Measurements from ENCODE around the gene CDK6.

The CDK6 gene

GRCh38 chr7:92793656-92794205, 42.6 kb downstream of the CDK6 start:
- TF ChIP-seq, protein P1, sequence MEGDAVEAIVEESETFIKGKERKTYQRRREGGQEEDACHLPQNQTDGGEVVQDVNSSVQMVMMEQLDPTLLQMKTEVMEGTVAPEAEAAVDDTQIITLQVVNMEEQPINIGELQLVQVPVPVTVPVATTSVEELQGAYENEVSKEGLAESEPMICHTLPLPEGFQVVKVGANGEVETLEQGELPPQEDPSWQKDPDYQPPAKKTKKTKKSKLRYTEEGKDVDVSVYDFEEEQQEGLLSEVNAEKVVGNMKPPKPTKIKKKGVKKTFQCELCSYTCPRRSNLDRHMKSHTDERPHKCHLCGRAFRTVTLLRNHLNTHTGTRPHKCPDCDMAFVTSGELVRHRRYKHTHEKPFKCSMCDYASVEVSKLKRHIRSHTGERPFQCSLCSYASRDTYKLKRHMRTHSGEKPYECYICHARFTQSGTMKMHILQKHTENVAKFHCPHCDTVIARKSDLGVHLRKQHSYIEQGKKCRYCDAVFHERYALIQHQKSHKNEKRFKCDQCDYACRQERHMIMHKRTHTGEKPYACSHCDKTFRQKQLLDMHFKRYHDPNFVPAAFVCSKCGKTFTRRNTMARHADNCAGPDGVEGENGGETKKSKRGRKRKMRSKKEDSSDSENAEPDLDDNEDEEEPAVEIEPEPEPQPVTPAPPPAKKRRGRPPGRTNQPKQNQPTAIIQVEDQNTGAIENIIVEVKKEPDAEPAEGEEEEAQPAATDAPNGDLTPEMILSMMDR (IDR thresholded peaks at IDR 0.05; ENCODE audit: low read depth, low read length) = no peak
- DNase-seq (ENCODE audit: extremely low read depth, low read depth) = no peak

GRCh38 chr7:92790992-92791391, 45.4 kb downstream of the CDK6 start:
- no peak for DNase-seq (ENCODE audit: extremely low read depth, low read depth)
- TF ChIP-seq, protein P1 (IDR thresholded peaks at IDR 0.05; ENCODE audit: low read depth, low read length) = no peak

DNA sequence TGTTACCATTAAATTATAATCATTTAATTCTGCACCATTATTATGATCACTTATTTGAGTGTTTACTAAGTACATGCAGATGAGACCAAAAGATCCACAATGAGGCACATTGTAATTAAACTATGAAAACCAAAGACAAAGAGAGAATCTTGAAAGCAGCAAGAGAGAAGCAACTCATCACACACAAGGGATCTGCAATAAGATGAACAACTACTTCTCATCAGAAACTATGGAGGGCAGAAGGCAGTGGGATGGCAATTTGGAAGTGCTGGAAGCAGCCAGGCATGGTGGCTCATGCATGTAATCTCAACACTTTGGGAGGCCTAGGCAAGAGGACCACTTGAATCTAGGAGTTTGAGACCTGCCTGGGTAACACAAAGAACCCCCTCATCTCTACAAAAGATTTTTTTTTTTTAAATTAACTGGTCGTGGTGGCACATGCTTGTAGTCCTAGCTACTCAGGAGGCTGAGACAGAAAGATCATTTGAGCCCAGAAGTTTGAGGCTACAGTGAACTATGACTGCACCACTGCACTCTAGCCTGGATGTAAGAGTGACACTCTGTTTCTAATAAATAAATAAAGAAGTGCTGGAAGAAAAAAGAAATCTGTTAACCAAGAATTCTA, 47.7 kb downstream of the CDK6 start:
- no peak for DNase-seq (ENCODE audit: extremely low read depth, low read depth)
- TF ChIP-seq, protein P1 (IDR thresholded peaks at IDR 0.05; ENCODE audit: low read depth, low read length) = no peak

- DNase-seq (ENCODE audit: extremely low read depth, low read depth) = no peak
Measured at GRCh38 chr7:92785923-92786322, 50.5 kb downstream of the CDK6 start.

DNA sequence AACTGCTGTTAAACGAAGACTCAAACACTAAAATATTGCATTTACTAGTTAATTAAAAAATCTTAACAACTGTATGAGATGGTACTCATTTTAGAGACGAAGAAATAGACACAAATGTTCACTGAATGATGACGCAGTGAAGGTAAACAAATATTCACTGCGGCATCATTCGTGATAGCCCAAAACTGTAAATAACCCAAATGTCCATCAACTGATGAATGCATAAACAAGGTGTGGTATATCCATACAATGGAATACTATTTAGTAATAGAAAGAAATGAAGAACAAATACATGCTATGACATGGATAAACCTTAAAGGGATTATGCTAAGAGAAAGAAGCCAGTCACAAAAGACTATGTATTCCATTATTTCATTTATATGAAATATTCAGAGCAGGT, 51.4 kb downstream of the CDK6 start:
- TF ChIP-seq, protein P1 (IDR thresholded peaks at IDR 0.05; ENCODE audit: low read depth, low read length) = no peak
- DNase-seq (ENCODE audit: extremely low read depth, low read depth) = no peak

More at GRCh38 chr7:92785923-92786322, 50.5 kb downstream of the CDK6 start:
- TF ChIP-seq, protein P1 (IDR thresholded peaks at IDR 0.05; ENCODE audit: low read depth, low read length) = no peak

DNA sequence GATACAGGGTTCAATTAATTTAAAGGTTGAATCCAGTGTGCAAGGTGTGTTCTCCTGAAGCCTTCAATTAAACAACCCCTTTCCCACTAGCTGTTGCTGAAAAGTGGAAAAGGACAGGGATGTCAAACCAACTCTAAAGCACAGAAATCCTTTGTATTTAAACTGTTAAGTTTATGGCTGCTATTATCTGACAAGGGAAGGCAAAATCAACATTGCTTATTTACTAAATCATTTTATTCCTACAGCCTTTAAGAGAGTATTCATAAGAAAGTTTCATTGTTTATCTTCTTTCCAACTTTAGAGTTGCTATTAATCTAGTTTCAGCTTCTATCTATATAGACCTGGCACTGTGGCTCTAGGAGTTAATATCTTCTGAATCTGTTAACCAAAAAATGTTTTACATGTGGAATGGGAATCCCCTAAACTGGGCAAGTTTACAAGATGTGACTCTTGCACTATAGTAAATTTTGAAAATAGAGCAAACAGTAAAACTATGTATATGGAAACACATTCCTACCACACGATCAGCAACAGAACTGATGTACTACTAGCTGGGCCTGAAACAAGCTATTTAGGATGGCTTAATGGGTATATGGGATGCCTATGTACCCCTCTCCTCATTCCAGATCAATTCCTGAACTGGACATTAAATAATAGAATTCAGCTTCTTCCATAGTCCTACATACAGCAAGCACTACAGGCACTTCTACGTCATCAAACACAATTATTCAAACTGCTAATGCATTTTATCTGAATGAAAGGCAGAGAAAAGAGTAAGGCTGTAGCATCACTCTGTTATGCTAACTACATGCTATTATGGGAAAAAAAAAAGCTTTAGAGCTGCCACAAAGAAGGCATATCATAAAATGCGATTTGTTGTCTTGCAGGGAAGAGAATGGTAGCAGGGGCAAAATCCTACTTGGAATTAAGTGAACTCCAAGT, 52.8 kb downstream of the CDK6 start:
- DNase-seq (ENCODE audit: extremely low read depth, low read depth) = no peak
- TF ChIP-seq, protein P1 (IDR thresholded peaks at IDR 0.05; ENCODE audit: low read depth, low read length) = no peak

DNA sequence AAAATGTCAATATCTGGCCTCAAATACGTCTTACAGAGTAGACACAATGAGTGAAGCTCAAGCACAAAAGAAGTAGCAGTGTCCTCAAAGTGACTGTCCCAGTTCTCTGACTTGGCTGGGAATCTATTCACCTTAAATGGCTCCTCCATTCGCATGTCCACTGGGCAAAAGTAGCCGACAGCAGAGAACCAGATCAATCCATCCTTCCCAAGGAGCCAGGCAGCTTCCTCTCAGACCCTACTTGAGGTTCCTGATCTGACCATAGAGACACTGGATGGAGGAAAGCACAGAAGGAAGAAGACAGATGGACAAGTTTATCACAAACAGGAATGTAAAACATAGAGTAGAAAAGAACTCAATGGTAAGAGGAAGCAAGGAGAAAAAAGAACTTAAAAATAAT, 53.5 kb downstream of the CDK6 start:
- DNase-seq (ENCODE audit: extremely low read depth, low read depth) = no peak
- TF ChIP-seq, protein P1 (IDR thresholded peaks at IDR 0.05; ENCODE audit: low read depth, low read length) = no peak
